Lower leg skin (tissue), 4 donors: ENCODE measurements around the gene ACOT4. TPM values are rescaled to one million over a fixed set of nuclear protein-coding genes. Genes with fewer than 3 reads are reported as not detected.
"Not testable (repeated sequence)": the region's sequence is repeated elsewhere in the genome, so short reads cannot be mapped to it uniquely, and the experiment has no call there.

Experiments
- DNase-seq, 2 donors: peaks; one replicate each; pipeline ENCODE4 v3.0.0-alpha.2; 2019; ENCODE audit warnings: low spot score in 2 of 2
- H3K4me3 ChIP-seq: fragments of 200-600 bp; sonication (generic); 2 replicates; pipeline ENCODE4 v1.5.1; 2017; ENCODE audit warnings: mild to moderate bottlenecking, low read depth; ENCODE audit not compliant: poor library complexity, severe bottlenecking
- CTCF ChIP-seq, 3 donors: fragments of 450-650 bp; IDR thresholded peaks; one replicate each; pipeline ENCODE4 v1.5.1; 2016; ENCODE audit warnings: antibody characterized with exemption in 3 of 3, mild to moderate bottlenecking in 3 of 3, moderate library complexity in 2 of 3
- POLR2A ChIP-seq, 2 donors: fragments of 450-650 bp; IDR thresholded peaks; one replicate each; pipeline ENCODE4 v1.6.1; 2016 to 2017; ENCODE audit warnings: antibody characterized with exemption in 2 of 2, mild to moderate bottlenecking in 1 of 2, moderate library complexity in 1 of 2
- WGBS, 2 donors: methylation state at CpG; one replicate each; pipeline ENCODE4 v1.1.5; 2018; 5-methylcytosine and 5-hydroxymethylcytosine counted together
- intact Hi-C: fragments of 100-400 bp; cut with DNase I; formaldehyde crosslinking; loops from one replicate; pipeline ENCODE4 v1.15.0; 2023; ENCODE audit warnings: low total_unique reads
- total RNA-seq, 4 donors: library from RNA; depleted of rRNA; stranded (reverse); fragments of >200 nt; gene quantifications; one replicate each; pipeline ENCODE4 v1.1.0, GENCODE V29; 2016

ACOT4 gene
- total RNA-seq, 4 donors from 2014 or later: 0.53 to 2.7 (median 1.4) TPM

GRCh38 chr14:73625706-73626105 is 34.0 kb downstream of the ACOT4 start:
- intact Hi-C loops: no loop called here
- TF ChIP-seq CTCF (IDR thresholded peaks at IDR 0.05) (no peak), POLR2A (IDR thresholded peaks at IDR 0.05) (no peak)
- no peak overlapping the region for H3K4me3 ChIP-seq
- no peak for DNase-seq
- 51% methylated on average over 1 of the region's 1 CpG for WGBS, 2 donors

- DNase-seq: no peak
- intact Hi-C loops: no loop called here
- H3K4me3 ChIP-seq: no peak overlapping the region
- no peak for TF ChIP-seq CTCF (IDR thresholded peaks at IDR 0.05)
- TF ChIP-seq POLR2A (IDR thresholded peaks at IDR 0.05): no peak
- WGBS, 2 donors: 87 to 96% methylated on average over 2 of the region's 2 CpGs
Observed at GRCh38 chr14:73627151-73627558, 35.5 kb downstream of the ACOT4 start.

- H3K4me3 ChIP-seq: no peak overlapping the region
- 79 to 85% methylated on average over 10 of the region's 10 CpGs for WGBS, 2 donors
- no peak for TF ChIP-seq CTCF (IDR thresholded peaks at IDR 0.05)
- no peak for TF ChIP-seq POLR2A (IDR thresholded peaks at IDR 0.05)
- DNase-seq: peak in 1 of 2 donors; percentile 21
- intact Hi-C loops: loop anchor here (10.0 kb wide), 1 partner anchor 125 kb away; no protein-coding TSS in a partner anchor
Observed at GRCh38 chr14:73630009-73630780, 38.5 kb downstream of the ACOT4 start.

GRCh38 chr14:73633116-73634010 is 41.7 kb downstream of the ACOT4 start:
- TF ChIP-seq POLR2A (IDR thresholded peaks at IDR 0.05): no peak
- peak in 1 of 3 donors; percentile 94 for TF ChIP-seq CTCF (IDR thresholded peaks at IDR 0.05)
- intact Hi-C loops: loop anchor here (10.0 kb wide), 1 partner anchor 129 kb away; no protein-coding TSS in a partner anchor
- WGBS, 2 donors: 14 to 18% methylated on average over 37 to 44 of the region's 44 CpGs

GRCh38 chr14:73634011-73634833 is 42.5 kb downstream of the ACOT4 start:
- intact Hi-C loops: loop anchor here (10.0 kb wide), 1 partner anchor 129 kb away; no protein-coding TSS in a partner anchor
- no peak for TF ChIP-seq POLR2A (IDR thresholded peaks at IDR 0.05)
- no peak for TF ChIP-seq CTCF (IDR thresholded peaks at IDR 0.05)

More at GRCh38 chr14:73633116-73634010, 41.7 kb downstream of the ACOT4 start:
- peak; percentile 47 to 90 for DNase-seq
- H3K4me3 ChIP-seq: peak overlapping the region; percentile 23

GRCh38 chr14:73636355-73636754 is 44.7 kb downstream of the ACOT4 start:
- 83% methylated on average over 10 of the region's 10 CpGs for WGBS, 2 donors
- H3K4me3 ChIP-seq, DNase-seq: not testable (repeated sequence)
- intact Hi-C loops: loop anchor here (10.0 kb wide), 1 partner anchor 132 kb away; no protein-coding TSS in a partner anchor

More at GRCh38 chr14:73634011-73634833, 42.5 kb downstream of the ACOT4 start:
- H3K4me3 ChIP-seq: peak overlapping the region; percentile 23
- peak in 1 of 2 donors; percentile 87 for DNase-seq
- 12 to 16% methylated on average over 28 to 41 of the region's 53 CpGs for WGBS, 2 donors
